HG02610 (cell line): ENCODE data around the gene FGG.

Source experiments
- ATAC-seq: cut with Tn5 transposase; IDR thresholded peaks from one replicate; pipeline ENCODE4 v1.9.1; 2021; ENCODE audit warnings: mild to moderate bottlenecking, moderate library complexity; ENCODE audit not compliant: unreplicated experiment

Gene FGG

DNA sequence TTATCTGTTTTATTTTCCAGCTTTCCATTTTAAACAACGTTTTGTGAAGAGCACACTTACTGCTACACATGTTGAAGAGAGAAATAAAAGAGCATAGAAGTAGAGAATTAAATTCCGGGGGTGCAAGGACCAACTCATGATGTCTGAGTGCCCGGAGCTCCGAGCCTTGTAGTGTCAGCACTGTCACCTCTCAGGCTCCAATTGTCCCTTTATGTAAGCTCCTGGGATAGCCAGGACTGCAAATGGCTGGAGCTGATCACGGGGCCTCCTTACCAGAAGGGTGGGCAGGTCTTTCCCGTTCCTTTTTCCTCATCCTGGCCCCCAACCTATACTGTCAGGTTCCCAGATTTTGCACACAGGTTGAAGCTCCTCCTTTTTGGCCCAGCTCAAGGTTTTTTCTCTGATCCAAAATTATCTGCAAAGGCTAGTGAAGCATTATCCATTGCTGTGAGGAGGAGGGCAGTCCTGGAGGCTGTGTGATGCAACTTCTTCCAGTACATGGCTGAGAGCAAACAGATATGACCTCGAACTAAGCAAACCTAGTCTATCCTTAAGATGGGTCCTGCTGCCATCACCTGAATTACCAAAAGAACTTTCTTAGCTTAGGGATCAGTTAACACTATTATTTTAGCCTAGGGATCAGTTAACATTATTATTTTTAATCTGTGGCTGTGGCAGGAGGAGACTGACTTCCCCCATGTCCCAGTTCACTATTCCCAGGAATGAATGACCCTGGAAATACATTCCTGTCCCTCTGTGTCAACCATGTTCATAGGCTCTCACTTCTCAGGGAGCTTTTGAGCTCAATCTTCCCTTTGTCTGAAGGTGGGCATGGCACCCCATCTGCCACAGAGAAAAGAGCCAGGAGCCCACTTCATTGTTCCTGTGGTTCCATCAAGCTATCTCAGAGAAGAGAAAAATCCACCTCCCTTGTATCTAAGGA, at the start of gene FGG:
FGG (minus strand) TSS at position 185 of the 943 bp plus-strand sequence; CDS start at position 138, 47 bp downstream.
- ATAC-seq = no peak

DNA sequence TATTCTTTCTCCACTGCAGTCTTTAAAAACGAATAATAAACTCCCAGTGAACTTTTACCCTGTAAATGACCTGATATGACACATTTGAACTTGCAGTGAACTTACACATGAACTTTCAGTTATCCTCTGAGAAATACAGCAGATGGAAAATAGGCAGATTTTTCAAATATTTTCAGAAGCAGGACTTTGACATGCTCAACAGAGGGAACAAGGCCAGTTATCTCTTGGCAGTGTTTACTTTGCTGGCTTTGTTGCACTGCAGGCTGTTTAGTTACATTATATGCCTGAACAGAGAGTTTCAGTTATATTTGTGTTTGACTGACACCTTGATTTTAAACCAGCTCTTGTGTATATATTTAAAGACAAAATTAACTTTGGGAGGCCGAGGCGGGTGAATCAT, 47.6 kb upstream of the FGG start:
- ATAC-seq = no peak

DNA sequence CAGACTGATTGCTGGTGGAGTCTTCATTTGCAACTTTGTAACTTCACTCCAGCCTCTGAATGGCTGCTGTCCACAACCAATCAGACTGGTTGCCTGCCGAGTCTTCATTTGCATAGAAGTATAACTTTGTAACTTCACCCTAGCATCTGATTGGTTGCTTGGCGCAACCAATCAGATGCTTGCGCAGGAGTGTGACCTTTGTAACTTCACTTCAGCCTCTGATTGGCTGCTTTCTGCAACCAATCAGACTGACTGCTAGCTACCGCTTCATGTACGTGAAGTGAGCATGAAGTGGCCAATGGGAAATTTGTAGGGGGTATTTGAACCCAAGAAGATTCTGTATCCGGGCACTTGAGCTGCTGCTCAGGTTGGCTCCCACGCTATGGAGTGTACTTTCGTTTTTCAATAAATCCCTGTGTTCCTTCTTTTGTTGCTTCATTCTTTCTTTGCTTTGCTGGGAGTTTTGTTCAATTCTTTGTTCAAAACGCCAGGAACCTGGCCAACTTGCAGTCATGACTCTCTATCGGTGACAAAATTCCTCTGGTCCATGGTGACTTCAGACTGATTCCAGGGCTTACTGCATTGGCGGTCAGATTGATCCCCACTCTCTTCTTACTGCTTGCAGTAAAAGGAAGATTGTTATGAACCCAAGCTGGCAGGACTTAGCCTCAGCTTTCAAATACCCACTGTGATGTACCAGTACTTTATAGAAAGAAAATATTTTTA, 46.4 kb upstream of the FGG start:
- ATAC-seq = no peak

DNA sequence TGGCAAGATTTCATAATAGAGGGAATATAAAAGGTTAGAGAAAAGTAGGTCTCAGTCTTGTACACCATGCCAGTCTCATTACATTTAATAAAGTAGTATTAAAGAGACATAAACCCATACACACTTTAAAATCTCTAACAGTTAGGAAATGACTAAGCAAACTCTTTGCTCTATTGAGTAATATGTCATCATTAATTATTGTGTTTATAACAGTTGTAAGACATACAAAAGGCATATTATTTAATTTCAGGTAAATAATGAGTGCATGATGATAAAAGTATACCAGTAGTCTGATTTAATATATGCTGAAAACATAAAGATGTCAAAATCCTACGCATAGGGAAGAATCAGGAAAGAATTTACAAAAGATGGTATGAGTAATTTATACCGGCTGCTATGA, 31.0 kb upstream of the FGG start:
- no peak for ATAC-seq

DNA sequence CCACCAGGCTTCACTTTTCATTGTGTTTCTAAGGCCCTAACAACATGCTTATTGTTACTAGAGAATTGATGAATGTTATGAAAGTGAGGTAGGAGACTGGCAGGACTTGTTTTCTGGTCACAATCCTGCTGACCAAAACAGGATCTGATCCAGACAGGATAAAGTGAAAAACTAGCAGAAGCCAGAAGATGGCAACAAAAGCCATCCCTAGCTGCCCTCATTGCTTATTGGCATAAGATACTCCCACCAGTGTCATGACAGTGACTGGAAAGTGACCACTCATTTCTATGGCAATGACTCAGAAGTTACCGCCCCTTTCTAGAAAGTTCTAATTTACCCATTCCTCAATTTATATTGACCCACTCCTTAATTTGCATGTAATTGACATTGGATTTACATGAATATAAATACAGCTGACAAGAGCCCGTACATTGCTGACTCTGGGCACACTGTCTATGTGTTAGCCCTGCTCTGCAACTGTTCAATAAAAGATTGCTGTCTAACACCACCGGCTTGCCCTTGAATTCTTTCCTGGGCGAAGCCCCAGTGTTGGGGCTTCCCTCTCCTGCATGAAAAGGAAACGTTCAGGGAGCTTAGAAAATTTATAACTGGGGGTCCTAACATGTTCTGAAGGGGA, 30.0 kb upstream of the FGG start:
- ATAC-seq = no peak

DNA sequence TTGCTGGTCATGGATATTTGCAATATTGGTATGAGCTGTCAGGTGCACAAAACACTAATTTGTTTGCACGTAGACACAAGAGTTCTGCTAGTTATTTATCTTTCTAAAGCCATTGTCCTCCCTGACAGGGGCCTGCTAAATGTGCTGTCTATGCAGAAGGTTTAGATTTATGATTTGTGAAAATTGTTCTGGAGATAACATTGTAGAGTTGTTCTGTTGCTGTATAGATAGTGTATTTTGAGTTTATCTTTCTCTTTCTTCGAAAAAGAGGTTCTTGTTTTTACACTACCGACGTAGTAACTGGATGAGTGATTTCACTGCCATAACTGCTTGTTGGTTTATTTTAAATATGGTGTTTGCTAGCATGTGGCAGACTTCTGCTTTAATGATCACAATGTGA, 28.5 kb upstream of the FGG start:
- no peak for ATAC-seq

DNA sequence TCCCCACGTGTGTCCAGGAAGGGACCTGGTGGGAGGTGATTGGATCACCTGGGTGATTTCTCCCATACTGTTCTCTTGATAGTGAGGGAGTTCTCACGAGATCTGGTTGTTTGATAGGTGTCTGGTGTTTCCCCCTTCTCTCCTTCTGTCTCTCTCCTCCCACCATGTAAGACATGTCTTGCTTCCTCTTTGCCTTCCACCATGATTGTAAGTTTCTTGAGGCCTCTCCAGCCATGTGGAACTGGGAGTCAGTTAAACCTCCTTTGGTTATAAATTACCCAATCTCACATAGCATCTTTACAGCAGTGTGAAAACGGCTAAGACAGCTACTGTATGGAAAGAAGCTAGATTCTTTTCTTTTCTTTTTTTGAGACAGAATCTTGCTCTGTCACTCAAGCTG, 21.6 kb upstream of the FGG start:
- ATAC-seq = no peak

DNA sequence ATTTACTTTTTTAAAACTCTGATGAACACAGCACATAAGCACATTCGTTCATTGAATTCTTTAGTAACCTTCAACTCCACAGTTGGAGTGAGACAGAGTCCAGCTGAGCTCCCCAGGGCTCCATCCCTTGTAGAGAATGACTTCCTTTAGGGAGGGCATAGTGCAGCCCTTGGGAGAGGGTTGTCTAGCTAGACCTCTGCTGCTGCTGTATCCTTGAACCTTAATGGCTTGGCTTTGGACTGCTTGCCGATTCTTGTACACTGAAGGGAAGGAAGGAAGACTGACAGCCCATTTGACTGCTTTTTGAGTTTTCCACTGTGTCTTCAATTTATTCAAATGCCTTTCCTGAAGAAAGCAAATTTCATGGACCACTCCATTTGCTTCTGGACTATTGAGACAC, 19.4 kb upstream of the FGG start:
- ATAC-seq = no peak

DNA sequence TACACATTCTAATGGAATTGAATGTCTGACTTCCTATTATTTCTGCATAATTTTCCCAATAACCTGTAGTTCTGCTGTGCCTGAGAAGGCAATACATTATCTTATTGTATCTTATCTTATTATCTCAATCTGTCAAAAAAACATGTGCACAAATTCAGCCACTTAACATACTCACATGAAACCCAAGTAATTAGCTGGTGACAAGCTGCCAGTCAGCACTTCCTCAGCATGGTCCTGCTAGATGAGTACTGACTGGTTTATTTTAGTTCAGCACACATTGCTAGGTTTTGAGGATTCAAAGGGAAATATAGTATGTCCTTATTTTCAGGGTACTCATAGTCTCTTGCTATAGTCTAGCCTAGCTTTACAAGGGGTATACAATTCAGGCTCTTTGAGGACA, 17.9 kb upstream of the FGG start:
- no peak for ATAC-seq

DNA sequence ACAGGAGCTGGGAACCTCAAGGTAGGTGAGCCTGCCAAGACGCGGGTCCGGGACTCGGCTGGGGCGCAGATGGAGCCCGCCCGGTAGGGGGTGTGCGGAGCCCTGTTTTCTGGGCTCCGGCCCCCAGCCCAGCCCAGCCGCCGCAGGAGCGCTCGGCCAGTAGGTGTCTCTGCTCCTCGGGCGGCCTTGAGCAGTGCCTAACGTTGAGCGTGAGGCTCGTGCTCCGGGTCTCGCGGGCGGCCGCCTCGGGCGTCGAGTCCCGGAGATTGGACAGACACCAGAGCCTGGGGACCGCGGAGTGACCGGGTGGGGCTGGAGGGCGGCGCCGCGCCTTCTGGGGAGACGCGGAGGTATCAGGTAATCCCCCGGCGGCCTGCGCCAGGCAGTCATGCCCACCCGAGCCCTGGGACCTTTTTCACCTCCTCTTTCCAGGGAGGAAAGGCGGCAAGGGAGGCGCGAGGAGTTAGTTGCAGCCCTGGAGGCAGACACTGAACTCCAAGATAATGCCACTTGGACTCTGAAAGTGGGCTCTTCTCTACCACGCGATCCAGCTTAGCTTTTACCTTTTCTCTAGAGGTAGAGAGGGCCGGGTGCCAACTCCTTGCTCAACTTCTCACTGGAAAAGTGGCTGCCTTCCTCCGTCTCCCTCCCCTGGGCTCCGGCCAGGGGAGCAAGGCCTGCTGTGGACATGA, 14.5 kb upstream of the FGG start:
- ATAC-seq = peak; percentile 90

DNA sequence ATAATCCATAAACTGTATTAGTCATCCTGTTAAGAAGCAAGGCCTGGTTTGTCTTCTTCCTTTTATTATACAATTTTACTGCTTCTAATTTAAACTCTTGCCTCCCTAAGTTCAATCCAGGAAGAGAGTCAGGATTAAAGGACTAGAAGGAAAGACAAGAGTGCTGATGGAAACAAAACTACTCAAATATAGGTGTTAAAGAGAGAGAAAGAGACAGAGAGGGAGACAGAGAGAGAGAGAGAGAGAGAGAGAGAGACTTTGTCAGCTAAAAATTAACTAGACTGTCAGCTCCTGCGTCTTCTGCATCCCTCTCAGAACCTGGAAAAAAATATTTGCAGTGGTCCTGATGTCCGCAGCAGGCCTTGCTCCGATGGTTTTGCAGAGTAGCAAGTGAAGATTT, 13.5 kb upstream of the FGG start:
- no peak for ATAC-seq

DNA sequence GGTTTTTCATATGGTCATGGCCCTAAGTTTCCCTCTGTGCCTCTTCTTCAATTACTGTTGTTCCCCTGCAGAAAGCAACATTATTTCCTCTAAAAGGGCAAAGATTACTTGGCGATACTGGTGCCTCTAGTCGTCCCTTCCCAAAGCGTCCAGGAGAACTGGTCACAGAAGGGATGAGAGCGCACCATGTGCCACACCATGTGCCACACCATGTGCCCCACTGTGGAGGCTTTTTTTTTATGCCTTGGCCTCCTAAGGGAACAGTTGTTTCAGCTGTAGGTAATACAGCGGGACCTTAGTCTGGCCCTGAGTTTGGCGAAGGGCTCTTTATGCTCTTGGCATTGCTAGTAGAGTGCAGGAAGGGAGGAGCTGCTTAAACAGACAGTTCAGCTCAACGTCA, 11.5 kb upstream of the FGG start:
- ATAC-seq = no peak

DNA sequence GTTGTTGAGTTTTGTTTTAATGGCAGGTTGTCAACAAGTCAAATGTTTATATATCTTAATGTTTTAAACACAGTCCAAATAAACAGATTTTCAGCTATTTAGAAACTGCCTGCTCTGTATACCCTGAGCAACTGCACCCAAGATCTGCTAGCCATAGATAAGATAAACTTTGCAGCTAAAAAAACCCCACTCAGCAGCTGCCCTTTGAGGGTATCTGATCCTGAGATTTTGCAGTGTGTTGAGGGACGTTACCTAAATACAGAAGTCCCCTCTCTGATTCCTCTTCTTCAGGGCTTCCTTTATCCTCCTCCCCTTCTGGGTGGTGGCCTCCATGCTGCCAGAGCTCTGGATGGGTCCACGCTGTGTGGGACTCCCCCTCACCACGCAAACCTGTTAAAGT, 11.0 kb upstream of the FGG start:
- no peak for ATAC-seq

DNA sequence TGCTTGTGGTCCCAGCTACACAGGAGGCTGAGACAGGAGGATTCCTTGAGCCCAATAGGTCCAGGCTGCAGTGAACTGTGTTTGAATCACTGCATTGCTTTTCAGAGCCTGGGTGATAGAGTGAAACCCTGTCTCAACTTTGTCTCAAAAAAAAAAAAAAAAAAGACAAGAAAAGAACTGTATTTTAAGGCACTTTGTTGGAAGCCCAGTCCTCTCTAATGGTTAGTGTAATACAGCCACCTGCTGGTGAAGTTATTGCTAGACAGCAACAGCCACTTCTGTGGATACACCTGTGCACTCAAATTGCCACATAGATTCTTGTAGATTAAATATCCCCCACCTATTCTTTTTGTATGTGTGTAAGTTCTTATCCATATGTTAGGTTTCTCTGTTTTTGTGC, 10.1 kb upstream of the FGG start:
- peak; percentile 60 for ATAC-seq

DNA sequence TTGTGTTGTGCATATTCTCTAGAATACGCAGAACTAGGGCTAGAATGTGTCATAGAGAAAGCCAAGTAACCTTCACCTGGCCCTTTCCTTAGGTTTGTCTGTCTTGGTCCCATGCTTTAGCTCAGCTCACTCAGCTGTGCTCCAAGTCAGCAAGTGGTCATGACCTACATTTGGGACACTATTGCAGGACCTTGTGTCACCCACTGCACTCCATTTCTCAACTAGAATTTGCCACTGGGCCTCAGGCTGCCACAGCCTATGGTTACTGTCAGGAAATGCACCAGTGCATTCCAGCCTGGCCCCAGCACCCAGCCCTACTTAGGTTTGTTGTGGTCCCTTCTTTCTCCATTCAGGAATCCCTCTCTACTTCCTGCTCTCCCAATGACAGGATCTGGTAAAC, 7.7 kb upstream of the FGG start:
- no peak for ATAC-seq

DNA sequence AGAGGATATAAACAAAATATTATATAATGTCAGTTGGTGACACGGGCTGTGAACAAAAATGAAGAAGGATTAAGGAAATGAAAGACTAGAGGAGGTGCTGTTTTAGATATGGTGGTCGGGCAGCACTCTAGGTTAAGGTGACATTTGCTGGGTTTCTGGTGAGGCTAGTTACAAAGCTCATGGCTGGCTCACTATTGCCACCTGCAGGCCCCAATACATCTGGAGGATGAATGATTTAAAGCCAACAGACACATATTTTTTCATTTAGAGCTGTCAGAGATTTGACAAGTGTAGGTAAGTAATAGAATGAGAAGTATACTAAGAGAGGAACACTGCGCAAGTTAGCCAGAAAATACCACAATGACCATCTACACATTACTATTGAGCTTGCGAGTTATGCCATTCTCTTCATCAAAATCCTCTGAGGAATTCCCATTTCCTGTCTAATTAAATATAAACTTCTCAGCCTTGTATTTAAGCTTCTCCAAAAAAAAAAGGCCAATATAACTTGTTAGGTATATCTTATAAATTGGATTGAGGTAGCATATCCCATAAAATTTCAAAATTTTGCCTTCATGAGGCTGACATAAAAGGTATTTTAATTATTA, 6.4 kb upstream of the FGG start:
- peak; percentile 70 for ATAC-seq

DNA sequence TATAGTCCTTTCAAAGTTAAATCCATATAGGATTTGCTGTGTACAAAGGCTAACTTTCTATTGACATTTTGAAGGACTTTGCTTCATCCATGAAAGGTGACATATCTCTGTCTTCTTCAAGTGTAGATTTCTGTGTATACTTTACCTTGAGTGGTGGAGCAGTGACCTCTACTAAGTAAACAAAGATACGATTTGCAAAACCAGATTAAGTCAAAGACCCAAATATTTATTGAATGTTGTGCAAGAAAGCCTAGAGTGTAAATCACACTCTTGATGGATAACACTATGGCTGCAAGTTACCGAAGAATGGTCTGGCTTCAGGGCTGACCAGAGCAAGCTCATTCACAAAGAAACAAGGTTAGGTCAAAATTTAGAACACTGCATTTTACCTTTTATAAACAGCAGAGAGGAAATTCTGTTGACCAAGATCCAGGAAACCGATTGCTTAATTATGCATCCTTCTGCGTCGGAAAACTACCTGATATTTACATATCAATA, 5.4 kb upstream of the FGG start:
- ATAC-seq = no peak

DNA sequence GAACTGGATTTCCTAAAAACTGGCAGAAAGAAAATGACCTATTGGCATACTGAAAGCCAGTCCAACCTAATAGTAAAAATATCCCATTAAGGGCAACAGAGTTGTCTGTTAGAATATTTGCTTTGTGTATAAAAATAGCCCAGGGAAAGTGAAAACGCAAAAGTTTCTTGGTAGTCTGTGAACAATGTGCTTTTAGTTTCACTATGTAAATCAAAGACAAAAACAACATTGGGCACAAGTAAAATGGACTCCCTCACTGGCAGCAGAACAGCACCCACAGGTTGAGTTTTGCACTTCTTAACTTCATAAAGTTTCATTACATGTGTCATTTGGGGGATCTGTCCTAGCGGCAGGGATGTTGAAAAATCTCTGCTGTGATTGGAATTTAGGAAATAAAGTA, 4.3 kb upstream of the FGG start:
- ATAC-seq = peak; percentile 97

DNA sequence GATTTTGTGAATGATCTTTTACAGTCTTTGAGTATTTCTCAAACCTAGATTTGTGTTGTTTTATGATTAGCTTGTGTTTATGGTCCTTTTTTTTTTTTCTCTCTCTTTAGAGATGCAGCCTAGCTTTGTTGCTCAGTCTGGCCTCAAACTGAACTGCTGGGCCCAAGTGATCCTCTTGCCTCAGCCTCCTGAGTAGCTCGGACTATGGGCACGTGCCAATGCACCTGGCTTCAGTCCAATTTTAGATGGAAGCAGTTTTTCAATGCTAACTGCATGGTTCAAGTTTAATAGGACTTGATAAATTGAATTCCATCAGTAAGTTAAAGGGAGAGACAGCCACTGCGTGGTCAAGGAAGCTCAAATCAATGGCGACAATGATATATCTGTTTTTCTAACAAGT, 3.8 kb upstream of the FGG start:
- no peak for ATAC-seq

DNA sequence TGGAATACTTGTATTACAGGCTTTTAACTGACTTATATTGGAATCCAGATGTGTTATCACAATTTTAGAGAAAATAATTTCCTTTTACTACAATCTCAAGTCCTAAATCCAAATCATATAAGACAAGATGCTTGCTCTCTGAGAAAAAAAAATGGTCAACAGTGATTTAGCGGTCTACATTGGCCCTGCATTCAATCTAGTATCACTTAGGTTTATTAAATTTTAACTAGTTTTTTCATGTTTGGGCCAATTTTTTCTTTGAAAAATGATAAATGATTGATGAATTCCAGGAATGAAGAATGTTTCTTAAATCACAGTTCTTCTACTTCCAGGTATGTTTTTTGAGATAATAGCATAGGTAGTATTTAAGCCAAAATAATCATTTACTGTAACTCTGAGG, 2.8 kb upstream of the FGG start:
- no peak for ATAC-seq

DNA sequence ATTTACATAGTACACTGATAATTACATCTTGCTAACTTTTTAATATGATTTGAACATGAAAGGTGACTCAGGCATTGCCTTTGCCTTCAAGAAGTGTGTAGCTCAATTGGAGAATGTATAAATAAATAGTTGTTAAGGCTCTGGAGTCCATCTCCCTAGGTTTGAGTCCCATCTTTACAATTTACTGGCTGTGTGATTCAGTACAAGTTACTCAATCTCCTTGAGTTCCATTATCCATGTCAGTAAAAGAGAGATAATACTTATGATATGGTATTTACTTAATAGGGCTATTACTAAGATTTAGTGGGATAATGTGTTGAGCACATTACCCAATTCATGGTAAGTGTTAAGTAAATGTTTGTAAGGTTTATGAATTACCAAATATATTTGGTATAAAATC, 1.9 kb upstream of the FGG start:
- ATAC-seq = no peak
